ENCODE measurements around the gene LDLRAD4.

LDLRAD4 gene

GRCh38 chr18:13527730-13528129 lies 309.2 kb downstream of the LDLRAD4 start:
- DNase-seq = no peak

- no peak for DNase-seq
Measured at GRCh38 chr18:13528739-13529392, 310.3 kb downstream of the LDLRAD4 start.

GRCh38 chr18:13530033-13530878 lies 311.7 kb downstream of the LDLRAD4 start:
- no peak for DNase-seq

DNA sequence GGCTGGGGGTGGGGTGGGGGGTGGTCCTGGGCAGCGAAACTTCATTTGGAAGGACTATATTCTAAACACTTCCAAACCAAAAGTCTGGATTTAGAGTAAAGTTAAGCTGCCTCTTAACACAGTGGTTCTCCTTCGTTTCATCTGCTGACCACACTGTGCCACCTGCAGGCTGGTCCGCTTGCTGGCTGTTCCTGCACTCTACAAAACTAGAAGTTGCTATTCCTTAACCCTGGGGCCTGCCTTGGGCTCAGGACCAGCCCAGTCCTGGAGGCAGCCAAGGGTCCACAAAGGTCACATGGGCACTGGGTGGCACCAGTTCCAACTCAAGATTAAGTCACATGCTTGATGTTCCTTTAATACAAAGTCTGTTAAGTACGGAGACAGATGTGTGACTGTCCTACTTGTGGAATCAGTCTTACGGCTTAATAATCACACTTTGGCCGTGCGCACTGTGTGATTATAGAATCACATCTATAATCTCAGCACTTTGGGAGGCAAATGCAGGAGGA lies 312.4 kb downstream of the LDLRAD4 start:
- peak; percentile 9 for DNase-seq

DNA sequence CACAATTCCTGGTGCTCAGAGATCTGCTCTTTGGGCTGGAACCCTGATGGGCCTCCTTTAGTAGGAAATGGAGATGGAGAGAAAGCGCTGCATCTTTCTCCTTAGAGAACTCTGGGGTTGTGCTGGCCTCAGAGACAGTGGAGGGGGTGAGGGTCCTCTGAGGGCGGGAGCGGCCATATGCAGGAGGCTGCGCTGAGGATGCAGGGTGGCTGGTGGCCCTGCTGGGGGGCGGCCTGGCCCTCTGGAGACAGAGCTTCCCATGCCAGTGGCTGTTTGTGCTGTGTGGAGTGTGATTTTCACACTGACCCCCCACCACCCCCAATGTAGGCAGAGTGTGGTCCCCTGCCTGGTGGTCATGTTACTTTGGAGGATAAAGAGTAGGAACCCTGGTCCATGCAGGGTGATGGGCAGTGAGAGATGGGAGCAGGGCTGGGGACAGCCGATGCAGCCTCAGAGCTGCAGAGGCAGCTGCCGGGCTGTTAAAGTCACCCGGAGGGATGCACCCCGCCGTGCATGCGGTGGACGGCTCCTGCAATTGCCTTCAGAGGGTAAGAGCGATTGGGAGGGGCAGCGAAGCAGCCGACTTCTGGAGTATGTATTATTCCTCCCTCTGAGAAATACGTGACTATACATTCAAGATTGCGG lies 313.2 kb downstream of the LDLRAD4 start:
- no peak for DNase-seq

- no peak for DNase-seq
Measured at GRCh38 chr18:13532406-13533075, 314.0 kb downstream of the LDLRAD4 start.

DNA sequence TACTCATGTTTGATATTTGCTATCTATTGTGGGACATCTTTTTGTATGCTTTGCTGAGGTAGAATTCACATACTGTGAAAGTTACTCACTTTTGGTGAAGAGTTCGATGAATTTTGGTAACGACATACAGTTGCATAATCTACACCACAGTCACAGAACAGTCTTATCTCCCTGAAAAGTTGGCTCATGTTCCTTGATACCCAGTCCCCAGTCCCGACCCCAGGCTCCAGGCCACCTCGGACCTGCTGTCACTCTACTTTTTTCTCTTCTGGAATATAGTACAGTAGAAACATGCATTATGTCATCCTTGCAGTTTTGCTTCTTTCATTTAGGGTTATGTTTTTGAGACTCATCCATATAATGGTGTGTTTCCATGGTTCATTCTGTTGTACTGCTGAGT lies 316.1 kb downstream of the LDLRAD4 start:
- DNase-seq = no peak

- no peak for DNase-seq
Measured at GRCh38 chr18:13536578-13536977, 318.0 kb downstream of the LDLRAD4 start.

GRCh38 chr18:13537022-13537780 lies 318.6 kb downstream of the LDLRAD4 start:
- no peak for DNase-seq

DNA sequence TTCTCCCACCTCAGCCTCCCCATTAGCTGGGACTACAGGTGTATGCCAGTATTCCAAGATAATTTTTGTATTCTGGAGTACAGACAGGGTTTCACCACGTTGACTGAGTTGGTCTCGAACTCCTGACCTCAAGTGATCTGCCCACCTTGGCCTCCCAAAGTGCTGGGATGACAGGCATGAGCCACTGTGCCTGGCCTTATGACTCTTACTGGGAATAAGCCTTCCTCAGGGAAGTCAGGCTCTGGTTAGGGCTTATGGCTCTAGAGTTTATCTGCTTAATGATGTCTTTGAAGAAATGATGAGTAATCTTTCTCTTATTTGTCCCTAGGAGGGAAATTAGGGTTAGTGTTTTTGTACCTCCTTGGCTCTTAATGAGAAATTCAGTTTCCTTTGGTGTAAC lies 320.1 kb downstream of the LDLRAD4 start:
- DNase-seq = no peak

DNA sequence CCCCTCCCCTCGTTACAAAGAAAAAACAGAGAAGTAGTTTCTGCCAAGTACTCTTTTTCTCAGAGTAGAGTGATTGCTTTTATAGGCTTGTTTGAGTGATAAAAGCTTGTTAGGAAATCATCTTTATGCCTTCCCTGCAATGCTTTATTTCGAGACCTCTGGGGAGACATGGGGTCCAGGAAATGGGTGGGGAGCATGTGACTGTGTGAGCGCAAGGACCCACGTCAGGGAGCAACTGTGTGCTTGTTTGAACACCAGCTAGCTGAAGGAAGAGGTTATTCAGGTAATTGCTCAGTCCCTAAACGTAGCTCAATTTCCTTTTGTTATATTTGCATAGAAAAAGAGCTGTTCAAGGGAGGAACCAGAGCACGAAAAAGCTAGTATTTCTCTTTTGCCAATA lies 320.5 kb downstream of the LDLRAD4 start:
- DNase-seq = peak; percentile 27

GRCh38 chr18:13539843-13540476 lies 321.4 kb downstream of the LDLRAD4 start:
- no peak for DNase-seq

- DNase-seq = peak; percentile 23
Measured at GRCh38 chr18:13540477-13541182, 322.1 kb downstream of the LDLRAD4 start.

- no peak for DNase-seq
Measured at GRCh38 chr18:13541621-13542519, 323.3 kb downstream of the LDLRAD4 start.

GRCh38 chr18:13542520-13542847 lies 323.9 kb downstream of the LDLRAD4 start:
- no peak for DNase-seq

- no peak for DNase-seq
Measured at GRCh38 chr18:13543144-13543543, 324.6 kb downstream of the LDLRAD4 start.

DNA sequence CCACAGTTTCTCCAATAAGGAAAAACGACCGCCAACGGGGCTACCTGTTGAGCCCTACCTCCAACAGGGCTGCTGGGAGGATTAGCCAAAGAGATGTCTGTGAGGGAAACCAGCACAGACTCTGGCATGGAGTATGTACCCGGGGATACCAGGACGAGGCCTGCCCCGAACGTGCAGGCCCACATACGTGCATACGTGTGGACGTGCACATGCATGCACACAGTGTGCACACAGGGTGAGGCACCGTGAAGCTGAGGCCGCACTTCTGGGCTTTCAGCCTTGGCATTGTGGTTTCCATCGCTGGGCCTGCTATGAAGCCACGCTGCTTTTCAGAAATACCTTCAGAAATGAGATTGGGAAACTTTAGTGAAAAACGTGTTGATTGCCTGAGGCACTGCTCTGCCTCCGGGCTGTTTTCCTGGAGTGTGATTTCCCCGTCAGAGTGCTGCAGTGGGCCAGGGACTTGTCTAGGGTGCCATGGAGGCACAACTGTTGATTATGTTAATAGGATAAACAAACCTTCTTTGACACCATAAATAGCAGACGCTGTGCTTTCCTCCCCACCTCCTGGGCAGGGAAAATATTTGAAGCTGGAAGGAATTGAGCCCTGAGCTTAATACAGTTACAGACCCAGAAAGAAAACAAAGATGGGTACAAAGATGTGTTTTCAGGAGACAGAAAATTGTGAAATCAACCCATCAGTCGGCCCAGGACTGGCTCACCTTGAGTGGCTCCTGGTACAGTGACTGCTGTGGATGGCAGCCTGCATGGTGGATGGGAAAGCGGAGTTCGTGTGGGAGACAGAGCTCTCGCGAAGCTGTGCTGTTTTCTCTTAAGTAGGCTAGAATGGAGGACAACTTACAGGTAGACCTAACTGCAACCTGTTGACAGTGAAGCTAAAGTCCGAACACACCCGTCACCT lies 325.5 kb downstream of the LDLRAD4 start:
- DNase-seq = no peak

DNA sequence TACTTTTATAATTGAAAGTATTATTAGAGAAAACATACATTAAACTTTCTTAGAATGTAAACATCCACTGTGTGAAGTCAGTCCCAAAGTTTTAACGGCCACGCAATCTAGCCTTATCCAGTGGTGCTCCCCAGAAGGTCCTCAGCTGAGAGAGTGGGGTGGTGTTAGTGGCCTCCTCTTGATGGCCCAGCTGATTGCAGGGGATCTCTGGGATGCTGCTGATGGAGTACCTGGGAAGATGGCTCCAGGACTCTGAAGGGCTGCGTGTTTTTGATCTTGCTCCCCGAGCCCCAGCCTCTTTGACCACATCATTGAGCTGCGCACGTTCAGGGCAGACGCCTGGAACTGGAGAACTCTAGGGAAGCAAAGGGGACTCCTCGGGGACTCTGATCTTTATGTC lies 326.4 kb downstream of the LDLRAD4 start:
- no peak for DNase-seq

DNA sequence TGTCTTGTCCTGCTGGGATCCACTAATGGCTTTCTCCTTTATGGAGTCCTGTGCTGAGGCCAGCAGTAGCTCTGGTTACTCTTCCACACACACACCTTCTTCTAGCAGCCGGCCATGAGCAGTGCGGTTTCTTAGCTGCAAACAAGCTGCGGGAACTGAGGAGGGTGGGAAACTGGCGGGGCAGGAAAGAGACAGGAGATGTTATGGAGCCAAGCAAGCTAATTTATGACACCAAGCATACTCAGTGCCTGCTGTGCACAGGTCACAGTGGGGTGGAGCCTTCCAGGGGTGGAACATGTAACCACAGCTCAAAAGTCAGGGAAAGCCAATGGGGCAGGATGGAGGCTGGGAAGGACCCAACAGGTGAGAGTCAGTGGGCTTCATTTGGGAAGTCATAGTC lies 327.0 kb downstream of the LDLRAD4 start:
- no peak for DNase-seq

Measured in activated CD4-positive, alpha-beta T cell treated with anti-CD3 and anti-CD28 coated beads, Interleukin-2, amount 50 U/mL, for 1 hour (primary cell).